ENCODE measurements around the gene SNRNP25. TPM values are rescaled to one million over a fixed set of nuclear protein-coding genes. Genes with fewer than 3 reads are reported as not detected.

SNRNP25 gene
- total and polyA plus RNA-seq, 9 of the 15 experiments (the other 6 are each of a cell fraction or from before 2014, with no cell fraction given) = 59.0 to 176 (median 108) TPM

DNA sequence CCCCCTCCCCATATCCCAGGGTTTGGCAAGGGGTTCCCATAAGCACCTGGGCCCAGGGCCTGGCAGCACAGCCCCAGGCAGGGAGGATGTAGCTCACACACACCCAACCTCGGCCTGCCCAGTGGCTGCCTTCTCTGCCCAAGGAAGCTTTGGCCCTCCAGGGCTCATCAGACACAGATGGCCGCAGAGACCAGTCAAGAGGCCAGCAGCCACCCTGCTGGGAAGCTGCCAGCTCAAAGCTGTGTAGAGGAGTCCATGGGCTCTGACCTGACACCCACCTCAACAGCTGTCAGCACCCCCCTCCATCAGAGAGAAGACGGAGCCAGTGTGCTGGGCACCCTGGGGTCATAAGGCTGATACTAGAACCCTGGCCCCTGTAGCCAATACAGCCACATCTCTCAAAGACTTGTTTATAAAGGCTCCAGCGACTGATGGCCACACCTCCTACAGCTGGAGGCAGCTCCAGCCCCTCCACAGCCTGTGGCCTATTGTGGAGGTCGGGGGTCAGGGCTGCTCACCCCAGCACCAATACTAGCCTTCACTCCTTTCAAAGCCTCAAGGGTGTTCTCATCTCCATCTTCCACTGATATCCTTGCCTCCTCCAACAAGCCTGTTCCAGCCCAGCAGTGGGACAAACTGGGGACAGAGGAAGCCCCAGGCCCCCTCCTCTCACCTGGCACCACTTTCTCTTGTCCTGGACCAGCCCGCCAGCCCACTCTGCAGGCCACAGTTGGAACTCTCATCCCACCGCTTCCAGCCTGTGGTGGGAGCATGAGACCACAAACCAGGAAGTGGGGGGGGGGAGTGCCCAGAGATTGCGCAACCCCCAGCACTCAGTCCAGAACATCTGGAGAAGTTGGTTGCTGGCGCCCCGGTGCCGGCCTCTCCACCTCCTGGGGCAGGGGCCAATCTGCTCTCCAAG is 22.2 kb downstream of the SNRNP25 start (continued):
- TF ChIP-seq MED1 (CRISPR knock-in tag; IDR thresholded peaks at IDR 0.05; ENCODE audit: borderline replicate concordance) (no peak), TBL1XR1 (IDR thresholded peaks at IDR 0.05; ENCODE audit: low read length in 2 of 2) (no peak), ATF1 (CRISPR knock-in tag; IDR thresholded peaks at IDR 0.05) (no peak), ATF1 (tag; IDR thresholded peaks at IDR 0.05) (0 out of 2 replicates have a peak, but pooled peaks have one; percentile 24), GABPA (tag; conservative IDR thresholded peaks at IDR 0.05; ENCODE audit: low read depth) (peak; percentile 71), HDAC1 (IDR thresholded peaks at IDR 0.05) (no peak), ZBTB7A (IDR thresholded peaks at IDR 0.05; ENCODE audit: borderline replicate concordance, control insufficient read depth, low read depth, low read length) (peak; percentile 70; the same call in 1 of the 2 replicates), NR2C1 (IDR thresholded peaks at IDR 0.05) (peak; percentile 60), NR2C1 (tag; IDR thresholded peaks at IDR 0.05) (no peak; the same call in none of the 2 replicates), KLF16 (IDR thresholded peaks at IDR 0.05) (peak; percentile 59; the same call in 1 of the 2 replicates), SAFB (IDR thresholded peaks at IDR 0.05; ENCODE audit: borderline replicate concordance, low read depth, low read length) (no peak), ZNF695 (CRISPR knock-in tag; IDR thresholded peaks at IDR 0.05) (no peak)
- TF ChIP-seq, protein P1, sequence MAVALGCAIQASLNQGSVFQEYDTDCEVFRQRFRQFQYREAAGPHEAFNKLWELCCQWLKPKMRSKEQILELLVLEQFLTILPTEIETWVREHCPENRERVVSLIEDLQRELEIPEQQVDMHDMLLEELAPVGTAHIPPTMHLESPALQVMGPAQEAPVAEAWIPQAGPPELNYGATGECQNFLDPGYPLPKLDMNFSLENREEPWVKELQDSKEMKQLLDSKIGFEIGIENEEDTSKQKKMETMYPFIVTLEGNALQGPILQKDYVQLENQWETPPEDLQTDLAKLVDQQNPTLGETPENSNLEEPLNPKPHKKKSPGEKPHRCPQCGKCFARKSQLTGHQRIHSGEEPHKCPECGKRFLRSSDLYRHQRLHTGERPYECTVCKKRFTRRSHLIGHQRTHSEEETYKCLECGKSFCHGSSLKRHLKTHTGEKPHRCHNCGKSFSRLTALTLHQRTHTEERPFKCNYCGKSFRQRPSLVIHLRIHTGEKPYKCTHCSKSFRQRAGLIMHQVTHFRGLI (CRISPR knock-in tag; IDR thresholded peaks at IDR 0.05) = no peak
- TF ChIP-seq, protein P2, sequence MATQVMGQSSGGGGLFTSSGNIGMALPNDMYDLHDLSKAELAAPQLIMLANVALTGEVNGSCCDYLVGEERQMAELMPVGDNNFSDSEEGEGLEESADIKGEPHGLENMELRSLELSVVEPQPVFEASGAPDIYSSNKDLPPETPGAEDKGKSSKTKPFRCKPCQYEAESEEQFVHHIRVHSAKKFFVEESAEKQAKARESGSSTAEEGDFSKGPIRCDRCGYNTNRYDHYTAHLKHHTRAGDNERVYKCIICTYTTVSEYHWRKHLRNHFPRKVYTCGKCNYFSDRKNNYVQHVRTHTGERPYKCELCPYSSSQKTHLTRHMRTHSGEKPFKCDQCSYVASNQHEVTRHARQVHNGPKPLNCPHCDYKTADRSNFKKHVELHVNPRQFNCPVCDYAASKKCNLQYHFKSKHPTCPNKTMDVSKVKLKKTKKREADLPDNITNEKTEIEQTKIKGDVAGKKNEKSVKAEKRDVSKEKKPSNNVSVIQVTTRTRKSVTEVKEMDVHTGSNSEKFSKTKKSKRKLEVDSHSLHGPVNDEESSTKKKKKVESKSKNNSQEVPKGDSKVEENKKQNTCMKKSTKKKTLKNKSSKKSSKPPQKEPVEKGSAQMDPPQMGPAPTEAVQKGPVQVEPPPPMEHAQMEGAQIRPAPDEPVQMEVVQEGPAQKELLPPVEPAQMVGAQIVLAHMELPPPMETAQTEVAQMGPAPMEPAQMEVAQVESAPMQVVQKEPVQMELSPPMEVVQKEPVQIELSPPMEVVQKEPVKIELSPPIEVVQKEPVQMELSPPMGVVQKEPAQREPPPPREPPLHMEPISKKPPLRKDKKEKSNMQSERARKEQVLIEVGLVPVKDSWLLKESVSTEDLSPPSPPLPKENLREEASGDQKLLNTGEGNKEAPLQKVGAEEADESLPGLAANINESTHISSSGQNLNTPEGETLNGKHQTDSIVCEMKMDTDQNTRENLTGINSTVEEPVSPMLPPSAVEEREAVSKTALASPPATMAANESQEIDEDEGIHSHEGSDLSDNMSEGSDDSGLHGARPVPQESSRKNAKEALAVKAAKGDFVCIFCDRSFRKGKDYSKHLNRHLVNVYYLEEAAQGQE (IDR thresholded peaks at IDR 0.05; ENCODE audit: borderline replicate concordance) = no peak; the same call in 1 of the 2 replicates
- TF ChIP-seq, protein P2 (CRISPR knock-in tag; IDR thresholded peaks at IDR 0.05; ENCODE audit: low read depth) = 0 out of 2 replicates have a peak, but pooled peaks have one; percentile 36
- TF ChIP-seq, protein P3, sequence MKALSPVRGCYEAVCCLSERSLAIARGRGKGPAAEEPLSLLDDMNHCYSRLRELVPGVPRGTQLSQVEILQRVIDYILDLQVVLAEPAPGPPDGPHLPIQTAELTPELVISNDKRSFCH (CRISPR knock-in tag; IDR thresholded peaks at IDR 0.05) = no peak
- TF ChIP-seq, protein P3 (tag; IDR thresholded peaks at IDR 0.05) = peak; percentile 17; the same call in 1 of the 2 replicates
